ENCODE measurements around the gene PCAT7.
"Not testable (repeated sequence)": the region's sequence is repeated elsewhere in the genome, so short reads cannot be mapped to it uniquely, and the experiment has no call there.

Gene PCAT7

GRCh38 chr9:94563548-94563947 is 8.7 kb downstream of the PCAT7 start:
- DNase-seq (ENCODE audit: low read depth), result no peak

GRCh38 chr9:94564279-94564678 is 9.4 kb downstream of the PCAT7 start:
- DNase-seq (ENCODE audit: low read depth), result not testable (repeated sequence)

GRCh38 chr9:94566550-94566949 is 11.7 kb downstream of the PCAT7 start:
- DNase-seq (ENCODE audit: low read depth), result no peak

- no peak for DNase-seq (ENCODE audit: low read depth)
Observed at GRCh38 chr9:94567271-94567670, 12.4 kb downstream of the PCAT7 start.

- no peak for DNase-seq (ENCODE audit: low read depth)
Observed at GRCh38 chr9:94568250-94568889, 13.5 kb downstream of the PCAT7 start.

- DNase-seq (ENCODE audit: low read depth), result no peak
Observed at GRCh38 chr9:94568972-94569712, 14.3 kb downstream of the PCAT7 start.

GRCh38 chr9:94576131-94576530 is 21.2 kb downstream of the PCAT7 start:
- DNase-seq (ENCODE audit: low read depth), result no peak

- DNase-seq (ENCODE audit: low read depth), result no peak
Observed at GRCh38 chr9:94577036-94577435, 22.2 kb downstream of the PCAT7 start.

- DNase-seq (ENCODE audit: low read depth), result no peak
Observed at GRCh38 chr9:94577571-94577970, 22.7 kb downstream of the PCAT7 start.

- no peak for DNase-seq (ENCODE audit: low read depth)
Observed at GRCh38 chr9:94581728-94582127, 26.8 kb downstream of the PCAT7 start.

GRCh38 chr9:94584555-94584954 is 29.7 kb downstream of the PCAT7 start:
- DNase-seq (ENCODE audit: low read depth), result no peak

- DNase-seq (ENCODE audit: low read depth), result no peak
Observed at GRCh38 chr9:94586316-94586715, 31.4 kb downstream of the PCAT7 start.

GRCh38 chr9:94586814-94587213 is 31.9 kb downstream of the PCAT7 start:
- DNase-seq (ENCODE audit: low read depth), result no peak

GRCh38 chr9:94588681-94589080 is 33.8 kb downstream of the PCAT7 start:
- DNase-seq (ENCODE audit: low read depth), result no peak

GRCh38 chr9:94591046-94591545 is 36.2 kb downstream of the PCAT7 start:
- DNase-seq (ENCODE audit: low read depth), result not testable (repeated sequence)

- no peak for DNase-seq (ENCODE audit: low read depth)
Observed at GRCh38 chr9:94591876-94592275, 37.0 kb downstream of the PCAT7 start.

GRCh38 chr9:94592683-94593082 is 37.8 kb downstream of the PCAT7 start:
- DNase-seq (ENCODE audit: low read depth), result not testable (repeated sequence)

GRCh38 chr9:94593459-94594345 is 38.8 kb downstream of the PCAT7 start, which contains the start of gene FBP2:
TSS of gene FBP2 (minus strand) at chr9:94593824. CDS start at chr9:94593726, 98 bp downstream.
- no peak for DNase-seq (ENCODE audit: low read depth)

GRCh38 chr9:94599102-94599501 is 44.2 kb downstream of the PCAT7 start:
- no peak for DNase-seq (ENCODE audit: low read depth)

- DNase-seq (ENCODE audit: low read depth), result no peak
Observed at GRCh38 chr9:94600258-94600657, 45.4 kb downstream of the PCAT7 start.

GRCh38 chr9:94600715-94601114 is 45.8 kb downstream of the PCAT7 start:
- no peak for DNase-seq (ENCODE audit: low read depth)

GRCh38 chr9:94602666-94603065 is 47.8 kb downstream of the PCAT7 start:
- DNase-seq (ENCODE audit: low read depth), result no peak

Data from stimulated activated CD8-positive, alpha-beta memory T cell treated with anti-CD3 and anti-CD28 coated beads, Interleukin-15, amount 100 ng/mL, for 24 hours (primary cell).